Right lobe of liver (tissue), 4 donors: Measurements from ENCODE around the gene OBSCN.

ENCODE experiments used
- CTCF ChIP-seq, 4 donors: fragments of 200-600 bp in 3 of 4; fragments of 450-650 bp in 1 of 4; IDR thresholded peaks; one replicate each; pipeline versions ENCODE4 v1.5.1 to v1.8.0; 2016 to 2022; ENCODE audit warnings: antibody characterized with exemption in 4 of 4, mild to moderate bottlenecking in 2 of 4
- POLR2A ChIP-seq: fragments of 450-650 bp; IDR thresholded peaks from one replicate; pipeline ENCODE4 v1.6.1; 2017; ENCODE audit warnings: antibody characterized with exemption, mild to moderate bottlenecking
- donor health status: DM: no; HTN: no; CAD: no.
- donor health status: DM: no; HTN: no; CAD: no.
- donor health status: DM: no; HTN: yes; CAD: no.

DNA sequence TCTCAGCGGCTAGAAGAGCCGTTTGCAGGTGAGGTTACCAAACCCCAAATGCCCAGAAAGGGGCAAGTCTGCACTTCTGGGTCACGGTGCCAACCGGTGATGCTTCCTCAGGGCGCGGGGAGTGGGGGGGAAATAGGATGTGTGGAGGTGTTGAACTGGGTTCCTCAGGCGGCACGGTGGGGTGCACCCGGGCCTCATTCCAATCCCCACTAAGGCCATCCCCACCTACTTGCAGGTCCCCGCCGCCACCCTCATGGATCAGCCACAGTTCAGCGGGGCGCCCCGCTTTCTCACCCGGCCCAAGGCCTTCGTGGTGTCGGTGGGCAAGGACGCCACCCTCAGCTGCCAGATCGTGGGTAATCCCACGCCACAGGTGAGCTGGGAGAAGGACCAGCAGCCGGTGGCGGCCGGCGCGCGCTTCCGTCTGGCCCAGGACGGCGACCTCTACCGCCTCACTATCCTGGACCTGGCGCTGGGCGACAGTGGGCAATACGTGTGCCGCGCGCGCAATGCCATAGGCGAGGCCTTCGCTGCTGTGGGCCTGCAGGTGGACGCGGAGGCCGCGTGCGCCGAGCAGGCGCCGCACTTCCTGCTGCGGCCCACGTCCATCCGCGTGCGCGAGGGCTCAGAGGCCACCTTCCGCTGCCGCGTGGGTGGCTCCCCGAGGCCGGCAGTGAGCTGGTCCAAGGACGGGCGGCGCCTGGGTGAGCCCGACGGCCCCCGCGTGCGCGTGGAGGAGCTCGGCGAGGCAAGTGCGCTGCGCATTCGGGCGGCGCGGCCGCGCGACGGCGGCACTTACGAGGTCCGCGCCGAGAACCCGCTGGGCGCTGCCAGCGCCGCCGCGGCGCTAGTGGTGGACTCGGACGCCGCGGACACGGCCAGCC is 3.9 kb downstream of the OBSCN start:
- TF ChIP-seq CTCF (IDR thresholded peaks at IDR 0.05) (no peak), POLR2A (no peak)
